Measurements from ENCODE around the gene ITPRIPL1. TPM values are rescaled to one million over a fixed set of nuclear protein-coding genes. Genes with fewer than 3 reads are reported as not detected.
"Not testable (repeated sequence)": the region's sequence is repeated elsewhere in the genome, so short reads cannot be mapped to it uniquely, and the experiment has no call there.

ITPRIPL1 gene, protein sequence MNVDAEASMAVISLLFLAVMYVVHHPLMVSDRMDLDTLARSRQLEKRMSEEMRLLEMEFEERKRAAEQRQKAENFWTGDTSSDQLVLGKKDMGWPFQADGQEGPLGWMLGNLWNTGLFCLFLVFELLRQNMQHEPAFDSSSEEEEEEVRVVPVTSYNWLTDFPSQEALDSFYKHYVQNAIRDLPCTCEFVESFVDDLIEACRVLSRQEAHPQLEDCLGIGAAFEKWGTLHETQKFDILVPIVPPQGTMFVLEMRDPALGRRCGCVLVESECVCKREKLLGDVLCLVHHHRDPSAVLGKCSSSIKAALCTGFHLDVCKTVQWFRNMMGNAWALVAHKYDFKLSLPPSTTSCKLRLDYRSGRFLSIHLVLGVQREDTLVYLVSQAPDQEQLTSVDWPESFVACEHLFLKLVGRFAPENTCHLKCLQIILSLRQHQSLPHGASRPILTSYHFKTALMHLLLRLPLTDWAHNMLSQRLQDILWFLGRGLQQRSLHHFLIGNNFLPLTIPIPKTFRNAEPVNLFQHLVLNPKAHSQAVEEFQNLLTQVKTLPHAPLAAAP
- 0.52 and 0.59 TPM in 2 replicates for polyA plus RNA-seq (2011; rRNA removed)
- 0.71 and 0.72 TPM in 2 replicates for polyA minus RNA-seq (2011; rRNA and poly(A)+ RNA removed)

DNA sequence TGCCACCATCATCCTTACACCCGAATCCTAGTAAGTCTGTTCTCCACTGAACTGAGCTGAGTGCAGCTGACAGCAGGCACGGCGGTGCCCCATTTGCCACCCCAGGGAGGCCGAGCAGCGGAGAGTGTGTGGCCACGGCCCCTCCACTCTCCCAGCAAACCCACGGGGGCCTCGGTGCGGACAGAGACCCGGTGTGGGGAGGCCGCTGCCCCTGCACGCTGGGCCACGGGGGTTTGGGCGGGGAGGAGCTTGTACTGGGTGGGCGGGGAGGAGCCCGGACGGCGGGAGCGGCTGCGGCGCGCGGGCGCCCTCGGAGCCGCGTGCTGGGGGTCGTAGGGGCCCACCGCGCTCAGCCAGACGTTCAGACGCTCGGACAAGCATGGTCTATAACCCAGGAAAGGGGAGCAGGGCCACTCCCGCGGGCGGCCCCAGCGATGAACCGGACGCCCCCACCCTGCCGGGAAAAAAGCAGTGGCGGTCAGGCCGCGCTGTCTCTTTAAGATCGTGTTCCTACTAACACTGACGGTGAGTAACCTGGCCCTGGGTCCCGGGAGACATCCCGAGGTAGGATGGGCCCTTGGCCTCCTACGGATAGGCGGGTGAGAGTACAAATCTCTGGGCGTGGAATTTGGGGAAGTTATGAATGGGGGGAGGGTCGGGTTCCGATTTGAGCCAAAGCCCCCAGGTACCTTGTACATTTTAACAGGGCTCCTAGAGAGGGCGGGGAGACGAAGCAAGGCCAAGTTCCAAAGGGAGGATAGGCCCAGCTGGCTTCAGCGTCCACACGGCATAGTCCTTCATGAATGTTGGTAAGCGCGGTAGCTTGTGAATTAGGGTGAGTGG lies at the start of gene ITPRIPL1:
Gene ITPRIPL1 (plus strand): TSS at position 277 of the 843 bp plus-strand sequence. CDS start 523 bp downstream, at position 800.
- CTCF ChIA-PET = interaction anchor here (0.6 to 2.2 kb wide), 4 partner anchors 9 to 184 kb away, joined by 3 to 8 read pairs (median 4); no protein-coding TSS in a partner anchor
- POLR2A ChIA-PET = no interaction called here
- Histone ChIP-seq H3K4me3 (ENCODE audit: low read depth, low read length) (peak within 1 kb of the TSS; percentile 39), H3K36me3 (ENCODE audit: control insufficient read depth, insufficient read depth, low read length) (no peaks in the 10 kb centered on the region), H3K27me3 (ENCODE audit: control insufficient read depth, insufficient read depth, low read length) (peaks cover 3% of the 10 kb centered on the region; the same call in 1 of the 2 replicates)
- TF ChIP-seq, protein P1, sequence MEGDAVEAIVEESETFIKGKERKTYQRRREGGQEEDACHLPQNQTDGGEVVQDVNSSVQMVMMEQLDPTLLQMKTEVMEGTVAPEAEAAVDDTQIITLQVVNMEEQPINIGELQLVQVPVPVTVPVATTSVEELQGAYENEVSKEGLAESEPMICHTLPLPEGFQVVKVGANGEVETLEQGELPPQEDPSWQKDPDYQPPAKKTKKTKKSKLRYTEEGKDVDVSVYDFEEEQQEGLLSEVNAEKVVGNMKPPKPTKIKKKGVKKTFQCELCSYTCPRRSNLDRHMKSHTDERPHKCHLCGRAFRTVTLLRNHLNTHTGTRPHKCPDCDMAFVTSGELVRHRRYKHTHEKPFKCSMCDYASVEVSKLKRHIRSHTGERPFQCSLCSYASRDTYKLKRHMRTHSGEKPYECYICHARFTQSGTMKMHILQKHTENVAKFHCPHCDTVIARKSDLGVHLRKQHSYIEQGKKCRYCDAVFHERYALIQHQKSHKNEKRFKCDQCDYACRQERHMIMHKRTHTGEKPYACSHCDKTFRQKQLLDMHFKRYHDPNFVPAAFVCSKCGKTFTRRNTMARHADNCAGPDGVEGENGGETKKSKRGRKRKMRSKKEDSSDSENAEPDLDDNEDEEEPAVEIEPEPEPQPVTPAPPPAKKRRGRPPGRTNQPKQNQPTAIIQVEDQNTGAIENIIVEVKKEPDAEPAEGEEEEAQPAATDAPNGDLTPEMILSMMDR (IDR thresholded peaks at IDR 0.05; ENCODE audit: insufficient read depth, low read depth, low read length) = no peak
- no peak for DNase-seq (ENCODE audit: low read depth)

DNA sequence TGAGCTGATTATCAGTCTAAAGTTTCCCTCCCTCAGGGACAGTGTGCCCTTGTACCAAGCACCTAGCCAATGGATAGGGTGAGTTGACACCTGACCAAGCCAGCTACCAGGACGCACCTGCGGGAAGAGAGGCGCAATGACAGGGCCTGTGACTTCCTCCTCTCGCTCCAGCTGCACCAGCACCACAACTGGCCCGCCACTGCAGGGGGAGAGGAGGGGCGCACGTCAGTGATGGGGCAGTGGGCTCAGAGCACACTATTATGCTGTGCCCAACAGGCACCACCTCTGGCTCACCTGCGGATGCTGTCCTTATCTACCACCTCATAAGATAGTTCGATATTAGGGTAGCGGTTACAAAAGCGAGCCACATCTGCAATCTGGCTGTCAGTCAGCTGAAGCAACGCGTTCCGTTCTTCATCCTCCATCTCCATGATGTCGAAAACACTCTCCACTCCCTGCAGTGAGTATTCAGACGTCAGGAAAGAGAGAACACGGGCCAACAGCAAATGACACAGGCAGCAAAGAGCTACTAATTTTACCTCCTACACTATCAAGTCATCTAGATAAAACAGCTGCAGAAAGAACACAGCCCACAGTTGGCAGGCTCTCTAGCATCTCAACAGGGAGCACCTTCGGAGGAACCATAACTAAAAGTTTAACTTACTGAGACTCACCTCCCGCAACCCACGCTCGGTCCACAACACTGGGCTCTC lies 48.2 kb upstream of the ITPRIPL1 start:
- POLR2A ChIA-PET = no interaction called here

GRCh38 chr2:96287273-96287856 lies 37.8 kb upstream of the ITPRIPL1 start:
- ChIA-PET CTCF (interaction anchor here (1.5 kb wide), 1 partner anchor 11 kb away, joined by 5 read pairs; no protein-coding TSS in a partner anchor), POLR2A (no interaction called here)
- TF ChIP-seq, protein P1 (IDR thresholded peaks at IDR 0.05; ENCODE audit: insufficient read depth, low read depth, low read length) = no peak
- Histone ChIP-seq H3K27me3 (ENCODE audit: control insufficient read depth, insufficient read depth, low read length) (no peaks in the 10 kb centered on the region), H3K4me3 (ENCODE audit: low read depth, low read length) (no peak overlapping the region), H3K36me3 (ENCODE audit: control insufficient read depth, insufficient read depth, low read length) (peaks cover 74% of the 10 kb centered on the region)
- DNase-seq (ENCODE audit: low read depth) = no peak

More for the DNA sequence above, 48.2 kb upstream of the ITPRIPL1 start:
- no peak for DNase-seq (ENCODE audit: low read depth)
- TF ChIP-seq, protein P1 (IDR thresholded peaks at IDR 0.05; ENCODE audit: insufficient read depth, low read depth, low read length) = no peak
- Histone ChIP-seq H3K27me3 (ENCODE audit: control insufficient read depth, insufficient read depth, low read length) (no peaks in the 10 kb centered on the region), H3K36me3 (ENCODE audit: control insufficient read depth, insufficient read depth, low read length) (peaks cover 35% of the 10 kb centered on the region), H3K4me3 (ENCODE audit: low read depth, low read length) (no peak overlapping the region)
- CTCF ChIA-PET = interaction anchor here (1.5 kb wide), 1 partner anchor 138 kb away, joined by 3 read pairs; no protein-coding TSS in a partner anchor

DNA sequence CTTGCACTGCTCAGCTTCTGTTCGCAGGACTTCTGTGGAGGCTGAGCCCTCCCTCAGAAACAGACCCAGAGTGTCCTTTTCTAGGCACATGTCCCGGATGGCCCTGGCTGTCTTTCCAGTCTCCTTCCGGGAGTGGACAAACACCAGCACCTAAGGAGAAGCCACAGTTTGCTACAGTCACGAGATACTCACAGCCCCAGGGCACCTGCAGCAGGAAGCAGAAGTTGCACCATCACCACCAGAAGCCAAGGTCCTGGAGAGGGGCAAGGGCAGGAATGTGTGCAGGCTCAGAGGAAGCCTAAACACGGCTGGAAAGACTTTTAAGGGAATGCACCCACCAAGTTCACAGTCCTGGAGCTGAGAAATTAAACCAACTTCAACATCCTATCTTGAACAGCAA lies 33.4 kb upstream of the ITPRIPL1 start:
- DNase-seq (ENCODE audit: low read depth) = no peak
- Histone ChIP-seq H3K4me3 (ENCODE audit: low read depth, low read length) (no peak overlapping the region), H3K36me3 (ENCODE audit: control insufficient read depth, insufficient read depth, low read length) (peaks cover 53% of the 10 kb centered on the region), H3K27me3 (ENCODE audit: control insufficient read depth, insufficient read depth, low read length) (no peaks in the 10 kb centered on the region)
- POLR2A ChIA-PET = no interaction called here
- TF ChIP-seq, protein P1 (IDR thresholded peaks at IDR 0.05; ENCODE audit: insufficient read depth, low read depth, low read length) = no peak
- CTCF ChIA-PET = interaction anchor here (0.7 to 1.6 kb wide), 2 partner anchors 18 to 217 kb away, joined by 3 to 4 read pairs; no protein-coding TSS in a partner anchor

DNA sequence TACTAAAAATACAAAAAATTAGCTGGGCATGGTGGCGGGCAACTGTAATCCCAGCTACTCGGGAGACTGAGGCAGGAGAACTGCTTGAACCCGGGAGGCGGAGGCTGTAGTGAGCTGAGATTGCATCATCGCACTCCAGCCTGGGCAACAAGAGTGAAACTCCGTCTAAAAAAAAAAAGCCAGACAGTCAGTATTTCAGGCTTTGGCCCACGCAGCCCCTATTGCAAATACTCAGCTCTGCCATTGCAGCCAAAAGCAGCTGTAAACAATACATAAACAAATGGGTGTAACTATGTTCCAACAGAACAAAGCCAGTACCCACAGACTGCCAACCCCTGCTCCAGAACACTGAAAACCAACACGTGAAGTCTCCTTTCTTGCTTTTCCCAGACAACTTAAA lies 30.8 kb upstream of the ITPRIPL1 start:
- DNase-seq (ENCODE audit: low read depth); H3K4me3 ChIP-seq (ENCODE audit: low read depth, low read length); H3K27me3 ChIP-seq (ENCODE audit: control insufficient read depth, insufficient read depth, low read length); POLR2A ChIA-PET: not testable (repeated sequence)
- CTCF ChIA-PET = interaction anchor here (1.5 kb wide), 1 partner anchor 273 kb away, joined by 3 read pairs; no protein-coding TSS in a partner anchor
- peaks cover 49% of the 10 kb centered on the region for H3K36me3 ChIP-seq (ENCODE audit: control insufficient read depth, insufficient read depth, low read length)
